ENCODE data around the gene TRIL. TPM values are rescaled to one million over a fixed set of nuclear protein-coding genes. Genes with fewer than 3 reads are reported as not detected.

TRIL gene
- total RNA-seq, 2 donors from 2014 or later: not detected

DNA sequence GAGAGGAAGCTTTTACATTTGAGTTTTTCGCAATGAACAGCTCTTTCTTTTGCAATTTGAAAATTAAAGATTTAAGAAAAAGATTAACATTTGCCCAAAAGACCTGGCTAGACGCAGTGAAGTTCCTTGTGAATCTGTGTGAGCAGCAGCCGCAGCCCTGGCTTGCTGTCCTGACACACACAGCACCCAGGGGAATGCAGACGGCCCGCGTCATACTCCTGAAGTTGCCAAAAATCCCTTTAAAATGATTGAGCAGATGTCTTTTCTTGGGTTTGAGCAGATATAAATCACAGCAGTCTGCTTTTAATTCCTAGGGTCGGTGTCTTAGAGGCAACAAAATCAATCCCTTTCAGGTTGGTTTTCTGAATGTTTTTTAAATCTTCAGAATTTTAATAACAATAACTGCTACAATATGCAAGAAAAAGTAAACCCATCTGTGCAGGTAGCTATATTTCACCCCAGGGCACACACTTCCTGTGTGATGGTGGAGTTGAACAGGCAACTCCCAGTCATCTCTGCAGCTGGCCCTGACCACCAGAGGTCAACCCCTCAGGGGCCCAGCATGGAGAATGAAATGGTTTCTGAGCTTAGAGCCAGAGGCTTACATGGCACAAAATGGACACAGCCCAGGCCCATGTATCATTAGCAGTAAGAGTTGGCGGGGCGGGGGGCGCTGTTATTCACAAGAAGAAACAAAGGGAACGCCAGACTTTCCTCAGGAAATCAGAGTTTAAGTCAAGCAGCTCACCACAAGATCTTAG lies 32.2 kb upstream of the TRIL start:
- Mint-ChIP-seq H3K27ac (no peak overlapping the region), H3K9me3 (no peaks in the 10 kb centered on the region), H3K4me3 (no peak overlapping the region)

DNA sequence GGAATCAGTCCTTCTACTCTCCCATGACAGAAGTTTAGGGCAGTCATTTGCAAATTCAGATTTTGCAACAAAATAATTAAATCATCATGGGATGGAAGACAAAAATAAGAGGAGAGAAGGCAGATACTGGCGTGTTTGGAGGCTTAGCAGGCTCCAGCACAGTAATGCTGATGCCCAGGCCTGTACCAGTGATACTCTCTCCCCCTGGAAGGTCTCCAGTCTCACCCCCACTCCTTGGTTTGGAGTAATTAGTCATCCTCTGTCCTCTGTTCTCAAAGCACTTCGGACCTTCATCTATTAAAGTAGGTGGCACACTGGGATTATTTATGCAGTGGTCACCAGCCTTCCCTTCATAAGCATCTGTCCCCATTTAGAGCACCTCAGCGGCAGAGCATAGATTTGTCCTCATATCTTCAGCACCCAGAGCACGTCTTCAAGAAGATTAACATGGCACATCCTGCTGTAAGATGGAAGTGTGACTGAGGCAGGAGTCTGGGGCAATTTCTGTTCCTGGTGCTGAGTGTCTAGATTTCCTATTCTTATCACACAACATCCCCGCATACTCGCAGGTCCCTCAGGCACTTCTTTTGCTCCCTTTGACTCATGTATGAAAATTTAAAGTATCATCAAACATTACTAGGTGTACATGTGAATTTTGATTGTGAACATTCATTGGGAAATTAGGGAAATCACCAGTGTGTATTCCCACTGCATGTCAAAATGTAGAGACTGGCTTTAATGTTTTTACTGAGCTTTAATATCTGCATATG lies 31.3 kb upstream of the TRIL start:
- no peaks in the 10 kb centered on the region for H3K4me1 Mint-ChIP-seq (ENCODE audit: low read depth)
- ATAC-seq (replicated peaks in 1 of 2) (no peak), DNase-seq (no peak)
- H3K9me3 Mint-ChIP-seq: no peaks in the 10 kb centered on the region
- no peaks in the 10 kb centered on the region for H3K36me3 Mint-ChIP-seq (ENCODE audit: insufficient read depth in 2 of 2)
- H3K4me3 Mint-ChIP-seq: no peak overlapping the region
- H3K27ac Mint-ChIP-seq: no peak overlapping the region
- H3K27me3 Mint-ChIP-seq (ENCODE audit: low read depth): peaks cover 28% of the 10 kb centered on the region

More for the DNA sequence above, 32.2 kb upstream of the TRIL start:
- no peak for ATAC-seq (replicated peaks in 1 of 2)
- H3K4me1 Mint-ChIP-seq (ENCODE audit: low read depth): no peaks in the 10 kb centered on the region
- DNase-seq: no peak
- H3K36me3 Mint-ChIP-seq (ENCODE audit: insufficient read depth in 2 of 2): no peaks in the 10 kb centered on the region
- H3K27me3 Mint-ChIP-seq (ENCODE audit: low read depth): peaks cover 28% of the 10 kb centered on the region

DNA sequence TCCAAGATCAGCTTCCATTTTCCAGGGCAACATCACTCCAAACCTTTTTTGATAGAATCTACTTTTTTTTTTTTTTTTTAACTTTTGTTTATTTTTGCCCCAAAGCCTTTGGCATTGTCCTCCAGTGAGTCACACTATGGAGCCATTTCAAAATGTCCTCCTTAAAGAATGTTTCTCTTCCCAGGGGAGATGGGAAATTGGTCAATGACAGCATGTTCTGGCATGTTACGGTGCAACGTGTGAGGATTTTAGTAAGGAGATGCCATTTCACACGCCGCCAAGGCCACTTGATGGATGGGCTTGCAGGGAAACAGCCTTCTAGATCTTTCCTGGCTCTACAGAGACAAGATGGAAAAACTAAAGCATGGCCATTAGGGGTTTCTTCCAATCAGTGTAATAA lies 30.7 kb upstream of the TRIL start:
- Mint-ChIP-seq H3K27me3 (ENCODE audit: low read depth) (peaks cover 28% of the 10 kb centered on the region), H3K27ac (no peak overlapping the region), H3K9me3 (no peaks in the 10 kb centered on the region), H3K36me3 (ENCODE audit: insufficient read depth in 2 of 2) (no peaks in the 10 kb centered on the region), H3K4me3 (no peak overlapping the region), H3K4me1 (ENCODE audit: low read depth) (no peaks in the 10 kb centered on the region)
- ATAC-seq (replicated peaks in 1 of 2) (no peak), DNase-seq (no peak)

DNA sequence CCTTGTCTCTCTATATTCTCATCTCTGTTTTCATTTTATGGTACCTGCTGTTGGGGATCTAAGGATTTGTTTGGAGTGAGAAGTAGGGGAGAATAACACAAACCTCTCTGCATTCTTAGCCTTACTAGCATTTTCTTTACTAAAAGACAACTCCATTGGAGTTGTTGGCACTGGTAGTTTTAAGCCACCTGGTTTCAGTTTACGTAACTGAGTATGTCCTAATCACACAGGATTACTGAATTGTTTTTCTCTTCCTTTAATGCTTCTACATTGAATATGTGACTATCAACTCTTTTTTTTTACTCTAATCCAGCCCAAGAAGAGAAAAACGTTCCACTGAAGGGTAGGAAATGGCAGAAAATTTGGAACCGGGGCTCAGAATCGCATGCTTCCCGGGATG lies 30.0 kb upstream of the TRIL start:
- no peaks in the 10 kb centered on the region for H3K9me3 Mint-ChIP-seq
- H3K4me3 Mint-ChIP-seq: no peak overlapping the region
- ATAC-seq (replicated peaks in 1 of 2) (no peak), DNase-seq (no peak)
- H3K27ac Mint-ChIP-seq: no peak overlapping the region
- H3K27me3 Mint-ChIP-seq (ENCODE audit: low read depth): peaks cover 28% of the 10 kb centered on the region
- H3K4me1 Mint-ChIP-seq (ENCODE audit: low read depth): no peaks in the 10 kb centered on the region
- no peaks in the 10 kb centered on the region for H3K36me3 Mint-ChIP-seq (ENCODE audit: insufficient read depth in 2 of 2)

DNA sequence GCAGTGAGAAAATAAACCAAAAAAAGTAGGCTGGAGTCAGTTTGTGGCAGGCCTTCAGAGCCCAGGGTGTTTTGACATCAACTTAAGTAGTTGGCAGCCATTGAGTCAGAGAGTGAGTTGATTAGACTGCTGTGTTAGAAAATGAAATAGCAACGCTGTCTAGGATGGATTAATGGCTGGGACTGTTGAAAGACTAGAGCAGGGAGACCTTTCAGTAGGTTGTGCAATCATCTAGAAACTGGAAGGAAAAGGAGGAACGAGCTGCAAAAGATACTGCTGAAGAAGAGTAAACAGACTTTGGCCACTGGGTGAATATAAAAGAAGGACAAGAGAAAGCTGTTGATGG lies 28.6 kb upstream of the TRIL start:
- H3K4me1 Mint-ChIP-seq (ENCODE audit: low read depth): no peaks in the 10 kb centered on the region
- no peak overlapping the region for H3K27ac Mint-ChIP-seq
- H3K9me3 Mint-ChIP-seq: no peaks in the 10 kb centered on the region
- DNase-seq (no peak), ATAC-seq (replicated peaks in 1 of 2) (no peak)
- no peak overlapping the region for H3K4me3 Mint-ChIP-seq
- H3K36me3 Mint-ChIP-seq (ENCODE audit: insufficient read depth in 2 of 2): no peaks in the 10 kb centered on the region
- peaks cover 28% of the 10 kb centered on the region for H3K27me3 Mint-ChIP-seq (ENCODE audit: low read depth)

DNA sequence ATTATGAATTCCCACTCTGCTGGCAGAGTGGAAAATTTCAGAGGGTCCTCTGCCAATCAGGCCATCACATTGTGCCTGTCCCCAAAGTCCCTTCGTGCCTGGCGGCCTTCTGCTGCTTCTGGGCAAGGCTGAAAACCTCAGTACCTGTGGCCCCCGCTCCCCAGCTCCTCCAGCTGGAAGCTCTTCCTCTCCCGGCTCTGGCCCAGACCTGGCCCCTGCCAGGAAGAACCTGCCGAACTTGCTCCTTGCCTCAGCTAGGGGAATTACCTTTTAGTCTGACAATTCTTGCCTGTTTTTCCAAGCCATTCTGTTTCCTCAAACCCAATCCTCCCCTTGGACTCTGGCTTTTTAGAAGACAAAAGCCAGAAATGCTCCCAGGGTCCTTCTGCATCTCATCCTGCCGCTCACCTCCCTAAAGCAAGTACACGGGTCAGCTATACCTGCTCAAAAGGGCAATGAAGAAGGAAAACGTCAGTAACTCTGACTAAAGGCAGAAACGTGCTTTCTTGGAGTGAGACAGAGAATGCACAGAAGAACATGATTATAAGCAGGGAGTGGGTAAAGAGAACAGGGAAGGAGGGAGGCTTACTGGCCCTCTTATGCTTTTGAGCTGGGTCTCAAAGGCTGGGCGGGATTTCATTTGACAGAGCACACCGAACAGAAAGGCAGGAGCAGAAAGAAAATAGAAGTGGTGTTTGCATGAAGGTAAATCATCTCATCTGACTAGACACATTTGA lies 28.1 kb upstream of the TRIL start:
- H3K9me3 Mint-ChIP-seq: no peaks in the 10 kb centered on the region
- H3K27ac Mint-ChIP-seq: no peak overlapping the region
- DNase-seq (no peak), ATAC-seq (replicated peaks in 1 of 2) (no peak)
- no peaks in the 10 kb centered on the region for H3K36me3 Mint-ChIP-seq (ENCODE audit: insufficient read depth in 2 of 2)
- peaks cover 28% of the 10 kb centered on the region for H3K27me3 Mint-ChIP-seq (ENCODE audit: low read depth)
- H3K4me3 Mint-ChIP-seq: no peak overlapping the region
- H3K4me1 Mint-ChIP-seq (ENCODE audit: low read depth): no peaks in the 10 kb centered on the region

DNA sequence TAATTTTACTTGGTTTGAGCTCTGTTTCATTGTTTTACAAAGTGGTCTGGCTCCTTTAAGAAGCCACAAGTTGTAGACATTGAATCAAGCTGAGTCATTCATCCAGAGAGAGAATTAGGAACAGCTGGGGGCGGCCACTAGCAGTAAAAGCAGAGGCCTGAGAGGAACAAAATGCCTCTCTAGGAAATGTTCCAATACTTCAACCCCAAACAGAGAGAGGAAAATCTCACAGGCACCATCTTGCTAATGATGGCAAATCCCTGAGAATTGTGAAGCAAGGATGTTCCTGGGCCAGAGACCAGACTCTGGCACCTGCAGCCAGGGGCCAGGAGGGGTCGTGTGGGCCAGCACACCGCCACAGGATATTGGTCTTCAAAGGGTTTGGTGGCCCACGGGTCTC lies 26.5 kb upstream of the TRIL start:
- no peaks in the 10 kb centered on the region for H3K36me3 Mint-ChIP-seq (ENCODE audit: insufficient read depth in 2 of 2)
- ATAC-seq (replicated peaks in 1 of 2): no peak
- H3K4me3 Mint-ChIP-seq: no peak overlapping the region

DNA sequence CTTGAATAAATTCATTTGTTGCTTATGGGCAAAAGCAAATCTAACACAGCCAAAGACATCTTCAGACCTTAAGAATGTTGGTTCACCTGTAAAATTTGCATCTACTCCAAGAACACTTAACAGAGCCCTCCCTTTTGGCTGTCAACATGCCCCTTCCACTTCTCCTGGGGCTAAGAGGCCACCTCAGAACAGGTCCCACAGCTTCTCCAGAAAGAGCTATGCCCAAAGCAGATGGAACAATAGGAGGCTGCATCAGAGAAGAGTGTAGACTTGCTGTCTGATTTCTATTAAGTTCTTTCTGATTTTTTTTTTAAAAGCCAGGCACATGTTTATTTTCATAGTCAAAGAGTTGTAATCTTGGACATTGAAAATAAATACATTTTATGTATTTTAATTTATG lies 26.1 kb upstream of the TRIL start:
- H3K36me3 Mint-ChIP-seq (ENCODE audit: insufficient read depth in 2 of 2): no peaks in the 10 kb centered on the region
- no peaks in the 10 kb centered on the region for H3K9me3 Mint-ChIP-seq
- H3K27me3 Mint-ChIP-seq (ENCODE audit: low read depth): peaks cover 30% of the 10 kb centered on the region
- no peak overlapping the region for H3K4me3 Mint-ChIP-seq
- DNase-seq: no peak
- no peaks in the 10 kb centered on the region for H3K4me1 Mint-ChIP-seq (ENCODE audit: low read depth)
- no peak overlapping the region for H3K27ac Mint-ChIP-seq
- no peak for ATAC-seq (replicated peaks in 1 of 2)

More for the DNA sequence above, 26.5 kb upstream of the TRIL start:
- no peak for DNase-seq
- Mint-ChIP-seq H3K27ac (no peak overlapping the region), H3K9me3 (no peaks in the 10 kb centered on the region), H3K4me1 (ENCODE audit: low read depth) (no peaks in the 10 kb centered on the region), H3K27me3 (ENCODE audit: low read depth) (peaks cover 35% of the 10 kb centered on the region)

DNA sequence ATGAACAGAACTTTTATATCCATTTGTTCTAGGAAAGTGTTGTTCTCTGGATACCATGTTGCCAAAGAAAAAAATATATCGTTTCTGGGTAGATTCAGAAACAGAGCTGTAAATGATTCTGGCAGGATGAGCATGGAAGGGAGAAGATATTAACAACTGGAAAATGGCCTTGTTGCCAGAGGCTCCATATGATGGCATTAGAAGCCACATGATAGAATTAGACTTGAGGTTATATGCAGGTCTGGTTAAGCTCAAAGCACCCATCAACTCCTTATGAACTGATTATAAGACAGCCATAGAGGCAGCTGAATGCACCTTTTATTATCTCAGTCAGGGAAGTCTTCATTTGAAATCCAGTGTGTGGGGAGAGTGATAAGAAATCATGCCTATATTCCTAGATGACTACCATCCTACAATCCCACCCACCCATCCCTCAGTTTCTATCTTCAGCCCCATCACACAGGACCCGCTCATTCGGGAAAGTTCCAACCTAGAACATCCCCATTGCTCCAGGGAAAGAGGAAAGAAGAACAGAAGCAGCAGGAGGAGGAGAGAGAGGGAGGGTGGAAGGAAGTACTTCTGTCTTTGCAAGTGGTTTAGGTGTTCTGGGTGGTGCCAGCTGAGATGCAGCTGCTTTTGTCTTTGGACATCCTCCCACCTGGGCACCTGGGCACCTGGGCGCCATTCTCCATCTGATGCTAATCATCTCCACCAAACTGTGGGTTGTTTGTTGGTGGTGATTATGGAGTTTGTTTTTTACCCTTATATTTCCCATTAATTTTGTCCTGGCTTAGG lies 25.5 kb upstream of the TRIL start:
- Mint-ChIP-seq H3K4me3 (no peak overlapping the region), H3K27ac (no peak overlapping the region), H3K36me3 (ENCODE audit: insufficient read depth in 2 of 2) (no peaks in the 10 kb centered on the region), H3K27me3 (ENCODE audit: low read depth) (peaks cover 25% of the 10 kb centered on the region), H3K4me1 (ENCODE audit: low read depth) (no peaks in the 10 kb centered on the region), H3K9me3 (no peaks in the 10 kb centered on the region)
- DNase-seq (no peak), ATAC-seq (replicated peaks in 1 of 2) (no peak)

DNA sequence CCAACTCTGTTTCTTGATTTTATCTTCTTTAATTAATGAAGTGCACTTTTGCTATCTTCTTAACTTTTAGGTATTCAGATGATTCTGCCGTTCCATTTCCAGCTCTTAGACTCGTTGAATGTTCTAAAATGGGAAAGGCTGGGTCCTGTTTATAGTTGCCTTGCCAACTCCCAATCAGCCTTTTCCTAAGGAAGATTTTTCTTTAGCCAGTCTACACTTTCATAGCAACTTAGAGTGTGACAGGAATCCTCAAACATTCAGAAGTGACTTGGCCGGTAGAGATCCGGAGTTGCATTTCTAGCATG lies 23.0 kb upstream of the TRIL start:
- H3K27me3 Mint-ChIP-seq (ENCODE audit: low read depth): peaks cover 10% of the 10 kb centered on the region
- no peaks in the 10 kb centered on the region for H3K4me1 Mint-ChIP-seq (ENCODE audit: low read depth)
- H3K4me3 Mint-ChIP-seq: no peak overlapping the region
- no peak for DNase-seq
- no peak for ATAC-seq (replicated peaks in 1 of 2)
- no peaks in the 10 kb centered on the region for H3K36me3 Mint-ChIP-seq (ENCODE audit: insufficient read depth in 2 of 2)
- no peaks in the 10 kb centered on the region for H3K9me3 Mint-ChIP-seq
- no peak overlapping the region for H3K27ac Mint-ChIP-seq

DNA sequence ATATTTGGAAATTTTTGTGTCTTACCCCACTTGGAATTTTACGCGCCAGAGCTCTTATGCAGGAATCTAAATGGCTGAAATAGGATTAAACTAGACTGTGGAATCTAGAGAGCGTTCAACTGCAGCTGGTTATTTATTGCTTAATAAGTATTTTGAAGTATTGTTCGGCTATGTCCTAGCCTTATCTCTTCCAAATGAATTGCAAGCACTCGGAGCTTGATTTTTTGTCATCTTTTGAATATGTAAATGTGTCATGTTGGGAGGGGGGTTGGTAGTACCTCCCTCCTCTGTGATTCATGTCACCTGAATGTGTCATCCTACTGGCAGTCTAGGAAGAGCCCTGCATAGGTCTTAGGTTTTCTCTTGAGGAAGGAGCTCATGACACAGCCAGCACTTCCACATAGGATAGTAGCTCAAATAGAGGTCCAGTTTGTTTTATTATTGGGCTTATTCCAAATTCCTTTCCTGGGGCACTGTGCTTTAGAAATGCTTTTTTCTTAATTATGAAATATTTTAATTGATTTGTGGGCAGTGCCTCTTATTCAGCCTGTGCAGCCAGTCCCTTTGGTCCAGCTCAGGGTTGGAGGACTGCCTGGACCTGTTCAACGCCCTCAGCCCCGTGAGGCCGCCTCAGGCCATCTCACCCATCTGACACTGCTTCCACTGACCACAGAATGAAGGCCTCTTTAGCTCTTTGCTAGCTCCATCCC lies 22.5 kb upstream of the TRIL start:
- Mint-ChIP-seq H3K27me3 (ENCODE audit: low read depth) (peaks cover 8% of the 10 kb centered on the region), H3K9me3 (no peaks in the 10 kb centered on the region), H3K36me3 (ENCODE audit: insufficient read depth in 2 of 2) (no peaks in the 10 kb centered on the region), H3K4me1 (ENCODE audit: low read depth) (no peaks in the 10 kb centered on the region), H3K27ac (no peak overlapping the region), H3K4me3 (no peak overlapping the region)
- ATAC-seq (replicated peaks in 1 of 2) (no peak), DNase-seq (no peak)

DNA sequence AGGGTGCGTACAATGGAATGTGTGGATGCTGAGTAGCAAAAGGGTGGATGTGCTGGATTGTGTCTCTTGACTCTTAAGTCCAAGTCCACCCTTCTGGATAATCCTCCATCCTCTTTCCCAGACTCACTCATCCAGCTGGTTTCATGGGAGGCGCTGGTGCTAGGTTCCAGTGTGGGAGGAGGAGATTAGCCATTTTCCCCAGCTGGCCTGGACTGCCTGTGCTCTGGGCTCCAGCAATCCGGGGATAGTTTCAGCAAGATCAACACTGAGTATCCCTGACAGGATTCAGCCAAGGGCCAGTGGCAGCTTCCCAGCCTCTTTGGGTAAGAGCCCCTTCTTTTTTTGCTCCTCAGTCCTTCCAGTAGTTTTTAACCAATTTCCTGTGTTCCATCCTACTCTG lies 21.6 kb upstream of the TRIL start:
- Mint-ChIP-seq H3K9me3 (no peaks in the 10 kb centered on the region), H3K4me3 (no peak overlapping the region), H3K4me1 (ENCODE audit: low read depth) (no peaks in the 10 kb centered on the region), H3K36me3 (ENCODE audit: insufficient read depth in 2 of 2) (no peaks in the 10 kb centered on the region), H3K27me3 (ENCODE audit: low read depth) (peaks cover 12% of the 10 kb centered on the region), H3K27ac (no peak overlapping the region)
- DNase-seq (no peak), ATAC-seq (replicated peaks in 1 of 2) (no peak)
